HG02973 (cell line): ENCODE results near the gene EP400.
"Not testable (repeated sequence)": the region's sequence is repeated elsewhere in the genome, so short reads cannot be mapped to it uniquely, and the experiment has no call there.

Source experiments
- ATAC-seq: cut with Tn5 transposase; IDR thresholded peaks from one replicate; pipeline ENCODE4 v1.9.1; 2021; ENCODE audit warnings: moderate library complexity; ENCODE audit not compliant: unreplicated experiment

The EP400 gene

DNA sequence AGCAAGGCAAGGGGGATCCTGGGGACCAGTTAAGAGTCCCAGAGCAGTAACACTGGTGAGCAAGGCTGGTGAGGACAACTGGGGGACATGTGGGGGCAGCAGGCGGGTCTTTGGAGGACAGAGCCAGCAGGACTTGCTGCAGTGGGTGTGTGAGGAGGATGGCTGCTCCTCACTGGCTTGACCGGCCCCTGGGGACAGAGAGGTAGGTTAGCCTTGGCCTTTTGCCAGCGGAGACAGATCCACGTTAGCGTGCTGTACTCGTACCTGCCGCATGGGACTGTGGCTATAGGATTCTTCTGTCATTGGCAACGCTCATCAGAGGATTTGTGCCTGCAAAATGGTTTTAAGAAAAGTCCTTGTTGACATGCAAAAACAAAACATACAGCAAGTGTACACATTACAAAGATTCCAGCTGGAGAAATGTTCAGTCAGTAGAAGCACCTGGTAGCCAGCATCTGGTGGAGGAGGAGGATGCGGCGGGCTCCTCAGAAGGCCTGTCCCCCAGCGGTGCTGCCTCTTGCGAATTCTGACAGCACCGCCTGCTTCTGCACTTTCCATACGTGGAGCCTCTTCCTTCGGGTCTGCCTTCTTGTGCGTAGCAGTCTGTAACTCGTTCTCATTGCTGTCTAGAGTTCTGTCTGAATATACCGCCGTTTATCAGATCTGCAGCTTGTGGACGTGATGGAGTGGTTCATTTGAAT, 91.3 kb downstream of the EP400 start:
- ATAC-seq, result no peak

DNA sequence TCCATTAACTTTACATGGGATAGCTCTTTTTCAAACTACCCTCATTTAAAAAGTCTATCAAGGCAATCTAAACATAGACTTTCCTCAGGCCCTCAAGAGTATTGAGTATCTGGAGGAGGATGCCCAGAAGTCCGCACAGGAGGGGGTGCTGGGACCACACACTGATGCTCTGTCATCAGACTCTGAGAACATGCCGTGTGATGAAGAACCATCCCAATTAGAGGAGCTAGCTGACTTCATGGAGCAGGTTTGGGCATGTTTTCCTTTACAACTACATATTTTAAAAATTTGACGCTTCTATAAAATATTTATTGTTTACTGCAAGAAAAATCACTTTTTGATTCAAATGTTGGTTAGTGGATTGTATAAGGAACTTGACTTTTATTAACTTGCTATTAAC, 93.5 kb downstream of the EP400 start:
- ATAC-seq, result no peak

DNA sequence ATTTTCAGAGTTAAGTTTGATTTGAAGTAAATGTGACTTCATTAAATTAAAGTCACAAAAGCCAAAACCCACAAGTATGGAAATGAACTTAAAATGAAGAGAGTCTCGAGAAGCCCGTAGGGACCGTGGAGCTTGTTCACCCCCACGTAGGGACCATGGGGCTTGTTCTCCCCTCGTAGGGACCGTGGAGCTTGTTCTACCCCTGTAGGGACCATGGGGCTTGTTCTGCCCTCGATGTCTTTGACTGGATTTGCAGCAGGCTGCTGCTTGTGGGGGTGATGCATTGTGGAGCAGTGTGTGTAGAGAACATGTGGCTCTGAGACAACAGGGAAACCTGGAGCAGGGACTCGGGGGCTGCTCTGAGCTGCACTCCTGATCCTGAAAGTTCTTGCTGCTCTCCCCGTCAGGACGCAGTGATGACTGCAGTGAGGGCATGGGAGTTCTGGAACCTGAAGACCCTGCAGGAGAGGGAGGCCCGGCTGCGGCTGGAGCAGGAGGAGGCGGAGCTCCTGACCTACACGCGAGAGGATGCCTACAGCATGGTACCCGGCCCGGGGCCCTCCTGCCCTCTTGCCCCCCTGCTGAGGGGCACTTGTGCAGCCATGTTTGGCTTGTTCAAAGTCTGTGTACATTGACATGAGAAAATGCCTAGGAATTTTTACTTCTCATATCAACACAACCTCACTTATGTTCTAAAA, 94.2 kb downstream of the EP400 start:
- ATAC-seq, result no peak

DNA sequence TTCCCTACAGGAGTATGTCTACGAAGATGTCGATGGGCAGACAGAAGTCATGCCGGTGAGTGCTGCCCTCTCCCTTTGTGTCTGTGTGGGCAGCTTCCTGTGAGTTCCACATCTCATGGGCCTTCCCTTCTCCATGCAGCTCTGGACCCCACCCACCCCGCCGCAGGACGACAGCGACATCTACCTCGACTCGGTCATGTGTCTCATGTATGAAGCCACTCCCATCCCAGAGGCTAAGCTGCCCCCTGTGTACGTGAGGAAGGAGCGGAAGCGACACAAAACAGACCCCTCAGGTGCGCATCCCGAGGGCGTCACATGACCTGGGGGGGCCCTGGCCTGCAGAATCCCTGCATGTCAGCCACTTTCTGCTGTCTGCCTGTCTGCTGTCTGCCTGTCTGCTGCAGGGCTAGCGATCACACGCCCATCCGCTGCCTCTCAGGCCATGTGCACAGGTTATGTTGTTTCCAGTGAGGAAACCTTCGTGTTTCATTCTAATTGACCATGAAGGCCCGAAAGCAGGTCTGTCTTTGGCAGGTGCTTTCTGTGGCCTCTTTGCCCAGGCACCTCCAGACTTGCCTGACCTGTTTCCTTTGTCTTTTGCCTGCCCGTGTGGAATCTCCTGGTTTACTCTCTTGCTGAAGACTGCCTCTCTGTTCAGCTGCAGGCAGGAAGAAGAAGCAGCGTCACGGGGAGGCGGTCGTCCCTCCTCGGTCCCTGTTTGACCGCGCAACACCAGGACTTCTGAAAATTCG, 95.1 kb downstream of the EP400 start:
- no peak for ATAC-seq

DNA sequence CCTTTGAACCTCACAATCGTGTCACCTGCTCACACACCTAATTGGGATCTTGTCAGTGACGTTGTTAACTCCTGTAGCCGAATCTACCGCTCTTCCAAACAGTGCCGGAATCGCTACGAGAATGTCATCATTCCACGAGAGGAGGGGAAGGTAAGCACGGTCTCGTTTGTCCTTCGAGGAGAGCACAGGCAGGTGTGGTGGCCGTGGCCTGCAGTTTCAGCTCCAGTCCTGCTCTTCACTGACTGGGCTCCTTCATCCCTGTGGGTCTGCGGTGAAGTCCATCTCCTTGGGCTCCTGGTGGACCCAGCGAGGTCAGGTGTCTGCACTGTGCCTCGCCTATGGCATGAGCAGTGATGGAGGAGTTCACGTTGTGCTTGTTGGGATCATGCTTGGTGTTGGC, 96.0 kb downstream of the EP400 start:
- no peak for ATAC-seq

DNA sequence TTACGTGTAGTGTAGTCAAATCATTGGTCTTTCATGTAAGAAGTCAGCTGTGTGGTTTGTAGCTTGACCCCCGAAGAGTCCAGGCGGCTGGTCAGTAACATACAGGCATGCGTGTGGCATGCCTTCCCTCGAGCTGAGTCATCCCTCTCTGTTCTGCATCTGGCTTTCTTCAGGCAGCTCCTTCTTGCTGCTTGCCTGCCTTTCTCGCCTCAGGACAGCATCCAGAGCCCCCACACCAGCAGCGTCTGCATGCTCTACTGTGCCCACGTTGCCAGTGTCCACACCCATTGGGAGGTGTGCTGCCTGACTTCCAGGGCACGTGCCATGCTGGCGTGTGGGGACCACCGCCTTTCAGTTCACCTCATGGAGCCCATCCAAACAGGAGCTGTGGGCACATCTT, 96.8 kb downstream of the EP400 start:
- no peak for ATAC-seq

DNA sequence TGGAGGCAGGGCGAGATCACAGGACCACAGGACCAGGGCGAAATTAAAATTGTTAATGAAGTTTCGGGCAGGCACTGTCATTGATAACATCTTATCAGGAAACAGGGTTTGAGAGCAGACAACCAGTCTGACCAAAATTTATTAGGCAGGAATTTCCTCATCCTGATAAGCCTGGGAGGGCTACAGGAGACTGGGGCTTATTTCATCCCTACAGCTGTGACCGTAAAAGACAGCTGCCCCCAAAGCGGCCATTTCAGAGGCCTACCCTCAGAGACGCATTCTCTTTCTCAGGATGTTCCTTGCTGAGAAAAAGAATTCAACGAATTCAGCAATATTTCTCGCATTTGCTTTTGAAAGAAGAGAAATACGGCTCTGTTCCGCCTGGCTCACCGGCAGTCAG, 97.9 kb downstream of the EP400 start:
- not testable (repeated sequence) for ATAC-seq

DNA sequence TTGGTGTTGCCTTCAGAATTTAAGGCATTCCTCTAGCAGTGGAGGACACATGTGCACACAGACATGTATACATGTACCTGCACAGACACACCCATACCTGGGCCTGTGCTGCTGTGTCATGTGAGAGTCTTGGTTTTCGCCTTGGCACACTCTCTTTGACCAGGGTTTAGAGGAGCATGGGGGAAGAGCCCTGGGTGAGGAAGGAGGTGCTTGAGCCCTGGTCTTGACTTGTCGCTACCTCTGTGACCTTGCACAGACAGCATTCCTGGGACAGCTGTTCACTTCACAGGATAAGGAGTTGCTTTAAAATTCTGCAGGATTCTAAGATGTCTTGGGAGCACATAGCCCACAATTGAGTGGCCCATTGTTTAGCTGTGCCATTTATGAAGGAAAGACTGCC, 99.7 kb downstream of the EP400 start:
- ATAC-seq, result no peak

DNA sequence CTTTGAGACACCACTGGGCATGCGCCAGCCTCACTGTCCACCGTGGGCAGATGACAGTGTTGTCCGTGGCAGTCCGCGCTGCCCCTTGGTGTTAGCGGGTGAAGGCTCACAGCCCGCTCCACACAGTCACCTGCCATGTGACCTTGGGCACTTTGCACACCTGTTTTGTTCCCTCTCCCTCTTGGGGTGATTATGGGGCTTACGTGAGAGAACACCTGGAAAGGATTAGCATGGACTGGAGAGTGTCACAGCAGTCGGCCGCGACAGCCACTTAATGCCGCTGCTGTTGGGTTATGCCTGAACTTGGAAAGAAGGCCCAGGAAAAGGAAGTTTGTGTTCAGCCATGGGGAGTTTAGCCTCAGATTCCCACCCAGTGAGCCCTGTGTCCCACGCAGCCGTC, 100.1 kb downstream of the EP400 start:
- no peak for ATAC-seq

DNA sequence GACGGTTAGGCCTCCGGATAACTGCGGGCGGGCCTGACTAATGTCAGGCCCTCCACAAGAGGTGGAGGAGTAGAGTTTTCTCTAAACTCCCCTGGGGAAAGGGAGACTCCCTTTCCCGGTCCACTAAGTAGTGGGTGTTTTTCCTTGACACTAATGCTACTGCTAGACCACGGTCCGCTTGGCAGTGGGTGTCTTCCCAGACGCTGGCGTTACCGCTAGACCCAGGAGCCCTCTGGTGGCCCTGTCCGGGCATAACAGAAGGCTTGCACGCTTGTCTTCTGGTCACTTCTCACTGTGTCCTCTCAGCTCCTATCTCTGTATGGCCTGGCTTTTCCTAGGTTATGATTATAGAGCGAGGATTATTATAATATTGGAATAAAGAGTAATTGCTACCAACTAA, 102.0 kb downstream of the EP400 start:
- not testable (repeated sequence) for ATAC-seq

DNA sequence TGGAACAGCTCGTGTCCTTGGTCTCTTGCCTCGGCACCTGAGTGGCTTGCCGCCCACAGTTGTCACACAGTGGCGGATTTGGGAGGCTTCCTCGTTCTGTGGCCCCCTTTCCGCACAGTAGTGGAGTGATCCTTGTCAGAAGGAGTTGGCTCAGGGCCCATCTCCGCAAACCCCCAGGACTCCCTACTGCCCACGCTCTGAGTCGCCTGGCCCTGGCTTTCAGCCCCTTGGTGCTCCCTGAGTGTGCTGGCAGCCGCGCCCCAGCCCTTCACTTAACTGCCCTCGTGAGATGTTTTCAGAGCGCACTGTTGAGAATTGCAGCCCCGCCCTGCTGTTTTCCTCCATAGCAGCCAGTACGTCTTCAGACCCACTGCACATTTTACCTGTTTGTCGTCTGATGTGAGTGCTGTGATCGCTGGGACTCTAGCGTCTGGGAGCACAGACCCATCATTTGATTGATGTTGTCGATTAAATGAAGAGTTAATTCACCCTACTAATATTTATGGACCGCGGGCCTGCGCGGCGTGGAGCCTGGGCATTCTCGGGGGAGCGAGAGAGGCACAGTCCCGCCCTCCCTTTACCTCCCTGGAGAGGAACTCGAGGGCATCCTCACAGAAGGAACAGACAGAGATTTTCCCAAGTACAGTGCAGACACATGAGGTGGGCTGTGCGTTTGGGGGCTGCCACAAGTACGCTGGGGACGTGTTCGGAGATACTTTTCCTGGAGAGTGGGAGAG, 102.6 kb downstream of the EP400 start:
- ATAC-seq, result no peak

DNA sequence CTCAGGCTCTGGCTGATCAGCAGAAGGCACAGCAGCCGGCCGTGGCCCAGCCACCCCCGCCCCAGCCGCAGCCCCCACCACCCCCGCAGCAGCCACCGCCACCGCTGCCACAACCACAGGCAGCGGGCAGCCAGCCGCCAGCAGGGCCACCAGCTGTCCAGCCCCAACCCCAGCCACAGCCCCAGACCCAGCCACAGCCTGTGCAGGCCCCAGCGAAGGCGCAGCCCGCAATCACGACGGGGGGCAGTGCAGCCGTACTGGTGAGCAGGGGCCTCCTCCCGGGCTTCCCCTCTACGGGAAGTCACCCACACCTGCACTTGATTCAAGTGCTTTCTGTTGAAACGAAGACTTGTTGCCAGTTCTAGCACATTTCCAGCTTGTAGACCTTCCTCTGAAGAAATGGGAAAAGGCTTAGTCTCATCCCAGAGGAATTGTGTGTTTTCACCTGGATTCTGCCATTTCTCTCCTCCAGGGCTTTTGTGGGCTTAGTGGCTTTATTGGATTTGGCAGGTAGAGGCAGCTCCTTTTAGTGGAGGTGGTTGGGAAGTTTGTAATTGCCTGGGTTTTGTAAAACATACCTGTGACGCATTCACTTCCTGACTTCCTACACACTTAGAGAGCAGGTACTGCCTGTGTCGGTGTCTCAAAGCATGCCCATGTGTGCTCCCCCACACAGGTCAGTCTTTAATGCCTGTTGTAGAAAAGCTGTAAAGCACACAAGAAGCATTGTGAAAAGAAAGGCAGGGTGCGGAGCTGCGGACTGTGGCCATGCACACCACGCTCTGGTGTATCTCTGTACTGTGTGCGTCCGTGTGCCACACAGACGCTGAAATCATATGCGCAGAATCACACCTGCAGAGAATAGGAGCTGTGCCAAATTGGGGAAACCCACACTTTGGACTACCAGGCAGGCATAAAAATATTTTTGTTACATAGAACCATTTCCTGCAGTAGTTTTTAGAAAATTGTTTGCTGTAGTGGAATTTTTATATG, 103.9 kb downstream of the EP400 start:
- no peak for ATAC-seq

DNA sequence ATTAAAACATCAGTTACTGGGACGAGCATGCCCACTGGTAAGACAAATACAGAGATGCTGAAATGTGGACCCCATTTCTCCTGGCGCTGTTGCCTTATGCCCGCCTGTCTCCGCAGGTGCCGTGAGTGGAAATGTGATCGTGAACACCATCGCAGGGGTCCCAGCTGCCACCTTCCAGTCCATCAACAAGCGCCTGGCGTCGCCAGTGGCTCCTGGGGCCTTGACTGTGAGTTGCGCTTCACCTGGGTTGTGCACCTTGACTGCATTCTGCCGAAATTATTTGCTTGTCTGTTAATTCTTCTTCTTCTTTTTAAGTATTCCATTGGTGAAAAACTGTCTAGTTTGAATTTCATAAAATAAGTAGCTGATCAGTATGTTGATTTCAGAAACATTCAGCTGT, 105.2 kb downstream of the EP400 start:
- no peak for ATAC-seq

DNA sequence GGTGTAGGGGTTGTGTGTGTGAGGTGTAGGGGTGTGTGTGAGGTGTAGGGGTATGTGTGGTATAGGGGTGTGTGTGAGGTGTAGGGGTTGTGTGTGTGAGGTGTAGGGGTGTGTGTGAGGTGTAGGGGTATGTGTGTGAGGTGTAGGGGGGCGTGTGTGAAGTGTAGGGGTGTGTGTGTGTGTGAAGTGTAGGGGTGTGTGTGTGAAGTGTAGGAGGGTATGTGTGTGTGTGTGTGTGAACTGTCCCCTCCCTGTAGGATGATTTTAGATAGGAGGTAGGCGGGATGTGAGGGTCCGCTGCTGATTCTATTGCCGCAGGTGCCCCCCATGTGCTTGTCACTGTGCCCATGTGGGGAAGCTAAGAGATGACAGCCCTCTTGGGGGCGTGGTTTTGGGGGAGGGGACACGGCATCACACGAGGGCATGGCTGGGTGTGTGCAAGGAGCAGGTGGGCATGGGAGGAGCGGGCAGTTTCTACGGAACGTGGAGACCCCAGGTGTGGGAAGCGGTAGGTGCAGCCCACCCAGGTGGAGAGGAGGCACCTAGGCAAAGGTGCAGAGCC, 105.9 kb downstream of the EP400 start:
- ATAC-seq, result no peak

DNA sequence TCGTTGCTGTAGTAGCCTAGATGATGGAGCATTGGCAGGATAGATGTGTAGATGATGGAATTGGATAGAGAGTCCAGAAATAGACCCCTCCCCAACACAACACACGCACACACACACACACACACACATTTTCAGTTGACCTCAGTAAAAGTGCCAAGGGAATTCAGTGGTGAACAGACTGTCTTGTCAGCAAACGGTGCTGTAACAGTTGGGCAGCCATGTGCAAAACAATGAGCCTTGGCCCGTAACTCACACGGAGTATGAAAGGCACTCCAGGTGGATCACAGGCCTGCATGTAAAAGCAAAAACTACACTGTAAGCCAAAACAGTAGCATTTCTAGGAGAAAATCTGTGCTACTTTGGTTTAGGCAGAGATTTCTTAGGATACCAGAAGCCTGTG, 106.6 kb downstream of the EP400 start:
- no peak for ATAC-seq

DNA sequence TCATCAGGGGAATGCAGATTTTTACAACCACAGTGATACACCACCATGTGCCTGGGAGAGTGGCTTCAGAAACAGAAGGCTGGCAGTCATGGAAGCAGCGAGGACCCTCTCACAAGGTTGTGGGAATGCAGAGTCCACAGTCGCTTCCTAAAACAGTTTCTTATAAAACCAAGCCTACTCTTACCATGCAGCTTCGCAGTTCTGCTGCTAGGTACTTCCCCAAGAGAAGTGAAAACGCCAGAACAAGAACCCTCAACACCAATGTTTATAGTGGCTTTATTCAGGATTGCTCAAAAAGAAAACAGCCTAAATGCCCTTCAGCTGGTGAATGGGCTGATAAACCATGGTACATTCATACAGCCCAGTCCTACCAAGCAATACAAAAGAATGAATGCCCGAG, 107.2 kb downstream of the EP400 start:
- no peak for ATAC-seq

DNA sequence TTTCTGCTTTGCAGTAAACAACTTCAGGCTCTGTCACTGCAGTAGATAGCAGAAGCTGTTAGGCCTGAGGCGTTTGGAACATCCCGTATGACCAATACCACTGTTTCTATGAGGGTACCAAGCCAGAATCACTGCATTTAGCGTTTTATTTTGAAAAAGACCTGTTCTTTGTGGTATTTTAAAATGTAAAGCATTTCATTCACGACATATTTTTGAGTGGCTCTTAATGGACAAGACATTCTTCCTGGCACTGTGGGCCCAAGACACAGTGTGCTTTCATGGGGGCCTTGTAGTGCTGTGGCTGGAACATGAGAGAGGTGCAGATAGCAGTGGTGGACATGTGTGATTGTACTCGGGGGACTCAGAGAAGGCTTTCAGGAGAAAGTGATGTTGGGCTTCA, 107.9 kb downstream of the EP400 start:
- ATAC-seq, result no peak

DNA sequence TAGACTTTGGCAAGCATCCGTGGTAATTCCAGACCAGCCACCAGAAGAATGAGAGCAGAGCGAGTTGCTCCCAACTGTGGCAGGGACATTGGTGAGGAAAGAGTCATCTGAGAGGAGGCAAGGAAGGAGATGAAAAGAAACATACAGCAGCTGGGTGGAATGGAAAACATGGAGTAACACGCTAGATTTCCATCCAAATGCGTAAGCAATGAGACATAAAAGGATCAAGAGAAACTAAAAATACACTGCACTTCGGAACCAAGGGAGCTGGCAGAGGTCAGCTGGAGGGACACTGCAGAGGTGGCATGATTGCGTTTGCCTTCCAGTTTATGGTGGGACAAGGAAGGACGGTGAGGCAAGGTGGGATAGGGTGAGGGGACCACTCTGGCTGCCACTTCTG, 111.5 kb downstream of the EP400 start:
- no peak for ATAC-seq

DNA sequence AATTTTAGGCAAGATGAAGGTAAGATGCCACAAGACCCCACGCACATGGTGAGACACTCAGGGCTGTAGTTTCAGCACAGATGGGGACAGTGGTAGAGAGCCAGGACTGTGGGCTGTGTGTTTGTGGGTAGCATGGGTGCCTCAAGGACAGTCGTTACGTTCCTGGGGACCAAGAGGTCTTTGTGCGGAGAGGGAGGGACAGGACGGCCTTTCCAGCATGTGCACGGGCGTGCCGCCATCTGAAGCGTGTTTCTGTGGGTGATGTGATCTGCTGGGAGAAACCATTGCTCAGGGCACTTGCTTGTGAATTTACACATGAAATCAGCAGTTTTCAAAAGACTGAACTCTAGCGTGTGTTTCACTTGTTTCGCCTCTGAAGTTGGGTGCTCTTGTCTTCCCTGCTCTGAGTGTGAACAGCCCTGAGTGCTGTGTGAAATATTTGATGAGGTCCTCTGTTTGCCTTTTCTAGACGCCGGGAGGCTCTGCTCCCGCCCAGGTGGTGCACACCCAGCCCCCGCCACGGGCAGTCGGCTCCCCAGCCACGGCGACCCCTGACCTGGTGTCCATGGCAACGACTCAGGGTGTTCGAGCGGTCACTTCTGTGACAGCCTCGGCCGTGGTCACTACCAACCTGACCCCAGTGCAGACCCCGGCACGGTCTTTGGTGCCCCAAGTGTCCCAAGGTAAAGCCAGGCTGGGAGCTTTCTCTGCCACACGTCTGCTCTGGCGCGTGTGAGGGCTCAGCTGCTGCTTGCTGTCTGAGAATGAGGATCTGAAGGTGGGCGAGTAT, 112.1 kb downstream of the EP400 start:
- ATAC-seq, result no peak
